CD4-positive, alpha-beta memory T cell (primary cell): ENCODE data around the gene TNNC2. TPM values are rescaled to one million over a fixed set of nuclear protein-coding genes. Genes with fewer than 3 reads are reported as not detected.

Experiments used
- CTCF ChIA-PET: fragments of 350-600 bp; sonication (Branson Sonifier 250); formaldehyde crosslinking; loops from one replicate; lab custom pipeline; 2021; ENCODE audit warnings: inconsistent platforms; ENCODE audit not compliant: partially characterized antibody; lab: Charles Lee
- POLR2A ChIA-PET: fragments of 350-600 bp; sonication (Branson Sonifier 250); formaldehyde crosslinking; loops from one replicate; lab custom pipeline; 2021; ENCODE audit not compliant: partially characterized antibody; lab: Charles Lee
- DNase-seq, 5 donors: peaks; one replicate each; pipeline versions ENCODE4 v3.0.0 to v3.0.0-alpha.2; 2020 to 2022; ENCODE audit warnings: mixed read lengths in 1 of 5
- H3K27ac ChIP-seq: one replicate; pipeline ENCODE4 v1.7.0; 2013; ENCODE audit warnings: low read depth, low read length
- H3K27me3 ChIP-seq: 2 replicates; pipeline ENCODE4 v1.7.0; 2013; ENCODE audit warnings: mild to moderate bottlenecking, low read length, moderate library complexity; ENCODE audit not compliant: insufficient read depth
- H3K36me3 ChIP-seq: 2 replicates; pipeline ENCODE4 v1.7.0; 2013; ENCODE audit warnings: mild to moderate bottlenecking, low read length, moderate library complexity; ENCODE audit not compliant: insufficient read depth
- H3K4me1 ChIP-seq: 2 replicates; pipeline ENCODE4 v1.7.0; 2013; ENCODE audit warnings: mild to moderate bottlenecking, low read length, moderate library complexity; ENCODE audit not compliant: insufficient read depth
- H3K4me3 ChIP-seq, 2 donors: one replicate each; pipeline ENCODE4 v1.7.0; 2013; ENCODE audit warnings: low read length in 2 of 2, mild to moderate bottlenecking in 1 of 2
- H3K9me3 ChIP-seq, 2 donors: one replicate each; pipeline ENCODE4 v1.7.0; 2013; ENCODE audit warnings: low read length in 2 of 2, control low read depth in 1 of 2; ENCODE audit not compliant: control insufficient read depth in 1 of 2
- H3K27ac Mint-ChIP-seq, 7 donors: one replicate each; pipeline ENCODE4 v1.8.0; 2020 to 2021; ENCODE audit warnings: mixed read lengths in 7 of 7, mild to moderate bottlenecking in 6 of 7, inconsistent platforms in 3 of 7, moderate library complexity in 3 of 7
- H3K27me3 Mint-ChIP-seq, 2 donors: one replicate each; pipeline ENCODE4 v1.8.0; 2020 to 2021; ENCODE audit warnings: mixed read lengths in 2 of 2
- H3K36me3 Mint-ChIP-seq, 2 donors: one replicate each; pipeline ENCODE4 v1.8.0; 2020 to 2021; ENCODE audit warnings: mixed read lengths in 2 of 2, inconsistent platforms in 1 of 2, mild to moderate bottlenecking in 1 of 2
- H3K4me1 Mint-ChIP-seq, 4 donors: one replicate each; pipeline ENCODE4 v1.8.0; 2020 to 2021; ENCODE audit warnings: mixed read lengths in 4 of 4, mild to moderate bottlenecking in 1 of 4
- H3K4me3 Mint-ChIP-seq, 8 donors: one replicate each; pipeline ENCODE4 v1.8.0; 2020 to 2021; ENCODE audit warnings: mixed read lengths in 8 of 8, mild to moderate bottlenecking in 7 of 8, moderate library complexity in 6 of 8, inconsistent platforms in 3 of 8
- H3K9me3 Mint-ChIP-seq, 8 donors: one replicate each; pipeline ENCODE4 v1.8.0; 2020 to 2021; ENCODE audit warnings: mixed read lengths in 8 of 8, mild to moderate bottlenecking in 5 of 8, inconsistent platforms in 3 of 8, moderate library complexity in 1 of 8
- intact Hi-C: fragments of 100-400 bp; cut with micrococcal nuclease; formaldehyde crosslinking; loops from one replicate; pipeline ENCODE4 v1.15.1; 2023
- polyA plus RNA-seq, 2 donors: library from polyadenylated mRNA; unstranded; fragments of 300-500 nt; fragmentation: Illumina TruSeq; gene quantifications; one replicate each; pipeline ENCODE4 v1.2.3, GENCODE V29; 2021
- total RNA-seq, 2 experiments: library from RNA; stranded (reverse); gene quantifications; one replicate each; pipeline ENCODE4 v1.2.3, GENCODE V29; 2021

TNNC2 gene
- total and polyA plus RNA-seq, 4 experiments from 2014 or later, result 0.61 to 0.67 TPM; not detected in 2

DNA sequence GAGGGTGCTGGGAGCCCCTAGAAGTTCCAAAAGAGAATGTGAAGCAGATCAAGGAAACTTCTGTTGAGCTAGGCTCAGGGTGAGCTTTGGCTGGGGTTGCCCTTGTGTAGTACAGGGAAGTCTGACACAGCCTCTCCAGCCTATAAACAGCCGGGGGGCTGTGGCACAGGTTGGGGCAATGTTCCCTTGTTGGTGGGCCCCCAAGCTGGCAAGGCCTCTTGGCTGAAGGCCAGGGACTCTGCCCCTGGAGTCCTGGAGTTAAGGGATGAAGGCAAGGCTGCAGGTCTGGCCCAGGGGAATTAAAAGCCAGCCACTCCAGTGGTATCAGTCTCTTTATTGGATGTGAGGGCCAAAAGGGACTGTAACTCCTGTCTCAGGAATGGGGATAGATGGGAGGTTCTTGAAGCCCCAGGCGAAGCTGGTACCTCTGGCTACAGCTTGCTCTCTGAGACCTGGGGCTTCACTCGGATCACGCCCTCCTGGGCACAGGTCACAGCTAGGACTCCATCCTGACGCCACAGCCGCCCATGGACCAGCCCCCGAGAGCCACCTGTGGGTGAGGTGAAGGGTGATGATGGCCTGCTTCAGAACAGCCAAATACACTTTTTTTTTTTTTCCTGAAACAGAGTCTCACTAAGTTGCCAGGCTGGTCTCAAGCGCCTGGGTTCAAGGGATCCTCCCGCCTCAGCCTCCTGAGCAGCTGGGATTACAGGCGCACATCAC is 14.5 kb upstream of the TNNC2 start:
- POLR2A ChIA-PET, result interaction anchor here (0.8 kb wide), 1 partner anchor 17 kb away, joined by 3 read pairs; no protein-coding TSS in a partner anchor
- no peak overlapping the region for H3K4me3 Mint-ChIP-seq
- H3K36me3 ChIP-seq, result peaks cover 47% of the 10 kb centered on the region
- DNase-seq, result no peak
- no peak overlapping the region for H3K27ac Mint-ChIP-seq
- intact Hi-C loops, result no loop called here
- CTCF ChIA-PET, result interaction anchor here (1.1 to 2.2 kb wide), 2 partner anchors 42 to 128 kb away, joined by 4 to 5 read pairs; no protein-coding TSS in a partner anchor
- no peaks in the 10 kb centered on the region for H3K27me3 ChIP-seq
- peaks cover 17 to 41% of the 10 kb centered on the region in 2 donors for H3K36me3 Mint-ChIP-seq
- no peak overlapping the region for H3K4me3 ChIP-seq
- no peaks in the 10 kb centered on the region for H3K4me1 ChIP-seq
- H3K27ac ChIP-seq, result no peak overlapping the region
- no peaks in the 10 kb centered on the region for H3K9me3 Mint-ChIP-seq
- no peaks in the 10 kb centered on the region for H3K27me3 Mint-ChIP-seq
- no peaks in the 10 kb centered on the region for H3K9me3 ChIP-seq
- no peaks in the 10 kb centered on the region for H3K4me1 Mint-ChIP-seq

DNA sequence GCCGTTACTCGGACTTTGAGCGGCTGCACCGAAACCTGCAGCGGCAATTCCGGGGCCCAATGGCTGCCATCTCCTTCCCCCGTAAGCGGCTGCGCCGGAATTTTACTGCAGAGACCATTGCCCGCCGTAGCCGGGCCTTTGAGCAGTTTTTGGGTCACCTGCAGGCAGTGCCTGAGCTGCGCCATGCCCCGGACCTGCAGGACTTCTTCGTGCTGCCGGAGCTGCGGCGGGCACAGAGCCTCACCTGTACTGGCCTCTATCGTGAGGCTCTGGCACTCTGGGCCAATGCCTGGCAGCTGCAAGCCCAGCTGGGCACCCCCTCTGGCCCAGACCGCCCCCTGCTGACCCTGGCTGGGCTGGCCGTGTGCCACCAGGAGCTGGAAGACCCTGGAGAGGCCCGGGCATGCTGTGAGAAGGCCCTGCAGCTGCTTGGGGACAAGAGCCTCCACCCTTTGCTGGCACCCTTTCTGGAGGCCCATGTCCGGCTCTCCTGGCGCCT is 13.6 kb upstream of the TNNC2 start:
- H3K27me3 Mint-ChIP-seq, result no peaks in the 10 kb centered on the region
- no peaks in the 10 kb centered on the region for H3K4me1 ChIP-seq
- H3K4me3 Mint-ChIP-seq, result no peak overlapping the region
- no peaks in the 10 kb centered on the region for H3K9me3 Mint-ChIP-seq
- intact Hi-C loops, result no loop called here
- H3K9me3 ChIP-seq, result no peaks in the 10 kb centered on the region
- DNase-seq, result no peak
- H3K36me3 ChIP-seq, result peaks cover 42% of the 10 kb centered on the region
- H3K27ac ChIP-seq, result no peak overlapping the region
- H3K27ac Mint-ChIP-seq, result no peak overlapping the region
- H3K4me1 Mint-ChIP-seq, result no peaks in the 10 kb centered on the region
- H3K27me3 ChIP-seq, result no peaks in the 10 kb centered on the region
- H3K36me3 Mint-ChIP-seq, result peaks cover 14 to 32% of the 10 kb centered on the region in 2 donors
- no peak overlapping the region for H3K4me3 ChIP-seq
- ChIA-PET POLR2A (no interaction called here), CTCF (interaction anchor here (1.0 to 2.2 kb wide), 3 partner anchors 10 to 129 kb away, joined by 3 to 5 read pairs (median 4); no protein-coding TSS in a partner anchor)

DNA sequence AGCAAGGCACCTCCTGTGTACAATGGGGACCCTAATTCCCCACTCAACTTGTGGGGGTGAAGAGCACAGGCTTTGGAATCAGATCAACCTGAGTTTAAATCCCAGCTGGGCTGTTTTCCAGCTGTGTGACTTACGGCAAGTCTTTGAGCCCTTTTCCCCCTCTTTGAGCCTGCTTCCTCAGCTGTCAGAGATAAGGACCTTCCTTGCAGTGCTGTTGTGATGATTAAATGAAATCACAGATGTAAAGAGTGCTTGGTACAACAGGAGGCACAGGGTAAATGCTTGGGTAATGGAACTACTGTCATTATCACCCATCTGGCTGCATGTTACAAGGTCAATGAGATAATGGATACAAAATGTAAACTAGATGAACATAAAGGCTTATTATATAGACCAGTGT is 9.7 kb upstream of the TNNC2 start:
- H3K27ac ChIP-seq, result no peak overlapping the region
- Mint-ChIP-seq H3K36me3 (peaks cover 0 to 2% of the 10 kb centered on the region in 2 donors), H3K27ac (peak overlapping the region in 3 of 7 donors; percentile 19 to 36 (median 23)), H3K9me3 (no peaks in the 10 kb centered on the region), H3K4me1 (peaks cover 6 to 23% (median 13%) of the 10 kb centered on the region in 4 donors), H3K27me3 (no peaks in the 10 kb centered on the region), H3K4me3 (no peak overlapping the region)
- ChIA-PET CTCF (interaction anchor here (0.7 kb wide), 1 partner anchor 851 kb away, joined by 3 read pairs; no protein-coding TSS in a partner anchor), POLR2A (no interaction called here)
- H3K36me3 ChIP-seq, result peaks cover 8% of the 10 kb centered on the region
- no peak for DNase-seq
- no peak overlapping the region for H3K4me3 ChIP-seq
- peaks cover 21% of the 10 kb centered on the region for H3K4me1 ChIP-seq
- no peaks in the 10 kb centered on the region for H3K9me3 ChIP-seq
- intact Hi-C loops, result no loop called here
- no peaks in the 10 kb centered on the region for H3K27me3 ChIP-seq

GRCh38 chr20:45835825-45836224 is 8.7 kb upstream of the TNNC2 start:
- Histone ChIP-seq H3K4me1 (peaks cover 21% of the 10 kb centered on the region), H3K4me3 (no peak overlapping the region), H3K27ac (no peak overlapping the region), H3K27me3 (no peaks in the 10 kb centered on the region), H3K9me3 (no peaks in the 10 kb centered on the region), H3K36me3 (no peaks in the 10 kb centered on the region)
- CTCF ChIA-PET, result no interaction called here
- Mint-ChIP-seq H3K27ac (peak overlapping the region in 3 of 7 donors; percentile 7 to 59 (median 17)), H3K36me3 (peaks cover 0 to 2% of the 10 kb centered on the region in 2 donors), H3K9me3 (no peaks in the 10 kb centered on the region), H3K27me3 (no peaks in the 10 kb centered on the region), H3K4me3 (peak overlapping the region in 4 of 8 donors; percentile 21 to 49 (median 44)), H3K4me1 (peaks cover 6 to 23% (median 13%) of the 10 kb centered on the region in 4 donors)
- intact Hi-C loops, result no loop called here
- DNase-seq, result no peak
- POLR2A ChIA-PET, result no interaction called here

DNA sequence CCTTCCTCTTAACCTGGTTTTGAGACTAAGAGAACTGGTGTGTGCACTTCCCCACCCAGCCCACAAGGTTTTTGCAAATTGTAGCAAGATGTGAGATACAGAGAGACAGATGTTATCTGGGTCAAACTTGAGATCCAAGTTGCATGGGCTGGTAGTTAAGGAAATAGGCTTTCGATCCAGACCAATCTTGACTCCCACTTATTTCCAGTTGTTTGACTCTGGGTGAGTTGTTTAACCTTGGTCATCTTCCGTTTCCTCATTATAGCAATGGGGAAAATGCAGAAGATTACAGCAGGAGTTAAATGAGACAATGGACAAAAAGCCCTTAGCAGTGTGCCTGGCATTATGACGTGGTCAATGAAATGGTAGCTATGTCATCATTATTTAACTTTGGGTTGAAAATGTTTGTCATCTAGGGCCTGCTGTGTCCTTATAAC is 8.2 kb upstream of the TNNC2 start:
- peaks cover 0 to under 1% of the 10 kb centered on the region in 2 donors for H3K27me3 Mint-ChIP-seq
- intact Hi-C loops, result no loop called here
- ChIA-PET CTCF (no interaction called here), POLR2A (interaction anchor here (2.8 kb wide), 1 partner anchor 12 kb away, joined by 13 read pairs; no protein-coding TSS in a partner anchor)
- H3K4me1 ChIP-seq, result peaks cover 21% of the 10 kb centered on the region
- no peaks in the 10 kb centered on the region for H3K9me3 Mint-ChIP-seq
- no peak overlapping the region for H3K4me3 ChIP-seq
- peak overlapping the region in 7 of 8 donors; percentile 21 to 72 (median 45) for H3K4me3 Mint-ChIP-seq
- H3K27me3 ChIP-seq, result no peaks in the 10 kb centered on the region
- no peaks in the 10 kb centered on the region for H3K36me3 ChIP-seq
- no peaks in the 10 kb centered on the region for H3K9me3 ChIP-seq
- peaks cover 0 to 2% of the 10 kb centered on the region in 2 donors for H3K36me3 Mint-ChIP-seq
- DNase-seq, result no peak
- H3K4me1 Mint-ChIP-seq, result peaks cover 7 to 23% (median 13%) of the 10 kb centered on the region in 4 donors
- peak overlapping the region in 3 of 7 donors; percentile 7 to 59 (median 17) for H3K27ac Mint-ChIP-seq
- no peak overlapping the region for H3K27ac ChIP-seq

- H3K9me3 Mint-ChIP-seq, result no peaks in the 10 kb centered on the region
- DNase-seq, result no peak
- peak overlapping the region in 3 of 7 donors; percentile 12 to 79 (median 77) for H3K27ac Mint-ChIP-seq
- H3K36me3 Mint-ChIP-seq, result no peaks in the 10 kb centered on the region
- Histone ChIP-seq H3K36me3 (no peaks in the 10 kb centered on the region), H3K4me3 (no peak overlapping the region), H3K27me3 (no peaks in the 10 kb centered on the region), H3K9me3 (no peaks in the 10 kb centered on the region), H3K27ac (no peak overlapping the region), H3K4me1 (peaks cover 21% of the 10 kb centered on the region)
- intact Hi-C loops, result no loop called here
- ChIA-PET POLR2A (interaction anchor here (0.7 to 2.8 kb wide), 6 partner anchors 10 to 100 kb away, joined by 3 to 17 read pairs (median 4); partner anchors contain the start of genes ACOT8, CTSA, NEURL2 and PCIF1), CTCF (no interaction called here)
- H3K27me3 Mint-ChIP-seq, result peaks cover 0 to 3% of the 10 kb centered on the region in 2 donors
- peak overlapping the region; percentile 61 to 85 (median 66) for H3K4me3 Mint-ChIP-seq
- peaks cover 7 to 23% (median 13%) of the 10 kb centered on the region in 4 donors for H3K4me1 Mint-ChIP-seq
Measured at GRCh38 chr20:45834797-45835161, 7.7 kb upstream of the TNNC2 start.
